Right ventricle myocardium superior (tissue), 1 donor: ENCODE data around the gene CHD1L. TPM values are rescaled to one million over a fixed set of nuclear protein-coding genes. Genes with fewer than 3 reads are reported as not detected.
A peak's percentile ranks its signal among the peaks of the same experiment; 100 is the strongest.
"Not testable (repeated sequence)": the region's sequence is repeated elsewhere in the genome, so short reads cannot be mapped to it uniquely, and the experiment has no call there.

Experiments
- ATAC-seq: fragments of 200-7000 bp; cut with Tn5 transposase; one replicate; pipeline ENCODE4 v1.9.1; 2020; ENCODE audit warnings: mild to moderate bottlenecking; ENCODE audit not compliant: poor library complexity
- DNase-seq: peaks from one replicate; pipeline ENCODE4 v3.0.0-alpha.2; 2020
- intact Hi-C: fragments of 100-400 bp; cut with DNase I; formaldehyde crosslinking; loops from one replicate; pipeline ENCODE4 v1.11.2; 2022
- total RNA-seq: library from RNA; stranded (reverse); fragmentation: NEBNext Ultra II Directional; extraction: Animal tissue kit (Norgen Biotek cat#: 25700); gene quantifications from one replicate; pipeline ENCODE4 v1.2.1, GENCODE V29; 2021
- donor health status: DM: no; HTN: yes; CAD: no; lungs with severe emphysema.

CHD1L gene
- total RNA-seq, 1 donor from 2014 or later, result 8.2 TPM

- DNase-seq (no peak), ATAC-seq (no peak)
- intact Hi-C loops, result no loop called here
Measured at GRCh38 chr1:147246910-147247655, 4.6 kb downstream of the CHD1L start.

- no peak for DNase-seq
- intact Hi-C loops, result no loop called here
- ATAC-seq, result no peak
Measured at GRCh38 chr1:147247656-147248238, 5.3 kb downstream of the CHD1L start.

GRCh38 chr1:147252540-147252939 is 10.1 kb downstream of the CHD1L start:
- ATAC-seq (no peak), DNase-seq (no peak)
- intact Hi-C loops, result no loop called here

DNA sequence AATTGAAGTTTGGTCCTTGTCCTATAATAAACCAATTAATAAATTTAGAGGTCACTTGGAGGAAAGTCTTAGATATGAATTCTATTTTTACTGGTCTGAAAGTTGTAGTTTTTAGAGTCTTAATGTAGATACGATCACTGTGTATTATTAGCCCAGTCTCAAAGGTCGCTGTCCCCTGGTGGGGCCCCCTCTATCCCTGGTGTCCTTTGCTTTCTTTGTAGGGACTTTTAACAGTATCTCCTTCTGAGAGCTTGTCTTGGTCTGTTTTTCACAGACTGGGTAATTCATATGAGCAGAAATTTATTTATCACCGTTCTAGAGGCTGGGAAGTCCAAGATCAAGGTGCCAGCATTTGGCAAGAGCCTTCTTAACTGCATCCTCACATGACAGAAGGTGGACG is 18.5 kb downstream of the CHD1L start:
- DNase-seq (no peak), ATAC-seq (no peak)

GRCh38 chr1:147264158-147264768 is 21.8 kb downstream of the CHD1L start:
- intact Hi-C loops, result no loop called here
- DNase-seq (no peak), ATAC-seq (no peak)

More for the DNA sequence above, 18.5 kb downstream of the CHD1L start:
- intact Hi-C loops, result no loop called here

GRCh38 chr1:147266381-147266780 is 23.9 kb downstream of the CHD1L start:
- DNase-seq (no peak), ATAC-seq (no peak)
- intact Hi-C loops, result no loop called here

GRCh38 chr1:147267711-147268110 is 25.2 kb downstream of the CHD1L start:
- no peak for ATAC-seq
- intact Hi-C loops, result no loop called here
- DNase-seq, result no peak

DNA sequence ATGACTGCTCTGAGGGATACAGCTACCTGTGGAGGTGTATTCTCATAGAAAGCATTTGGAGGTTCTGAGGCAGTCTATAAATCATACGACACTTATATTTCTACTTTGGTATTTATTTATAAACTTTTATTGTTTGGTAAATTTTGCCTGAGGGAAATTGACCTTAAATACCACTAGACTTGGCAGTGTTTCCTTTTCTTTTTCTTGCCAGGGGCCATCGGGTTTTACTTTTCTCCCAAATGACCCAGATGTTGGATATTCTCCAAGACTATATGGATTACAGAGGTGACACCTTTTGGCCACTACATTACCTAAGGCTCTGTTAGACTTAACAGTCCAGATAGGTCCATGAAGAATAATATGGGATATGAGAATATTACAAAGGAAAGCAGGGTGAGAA is 28.2 kb downstream of the CHD1L start:
- intact Hi-C loops, result loop anchor here (10.0 kb wide), 1 partner anchor 374 kb away; no protein-coding TSS in a partner anchor
- DNase-seq (no peak), ATAC-seq (no peak)

DNA sequence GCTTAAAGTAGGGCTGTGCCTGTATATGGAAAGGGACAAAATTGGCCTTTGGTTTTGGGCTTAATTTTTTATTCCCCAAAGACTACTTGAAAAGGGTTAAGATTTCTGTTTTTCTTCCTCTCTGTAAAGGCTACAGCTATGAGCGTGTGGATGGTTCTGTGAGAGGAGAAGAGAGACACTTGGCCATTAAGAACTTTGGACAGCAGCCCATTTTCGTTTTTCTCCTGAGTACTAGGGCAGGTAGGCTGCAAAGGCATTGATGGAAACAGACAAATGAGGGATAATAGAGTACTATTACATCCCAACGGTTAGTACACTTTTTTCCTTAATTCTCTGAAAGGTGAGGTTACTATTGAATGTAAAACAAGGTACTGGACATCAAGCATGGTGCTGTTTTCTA is 29.6 kb downstream of the CHD1L start:
- DNase-seq, result no peak
- intact Hi-C loops, result loop anchor here (10.0 kb wide), 1 partner anchor 373 kb away; no protein-coding TSS in a partner anchor
- no peak for ATAC-seq

DNA sequence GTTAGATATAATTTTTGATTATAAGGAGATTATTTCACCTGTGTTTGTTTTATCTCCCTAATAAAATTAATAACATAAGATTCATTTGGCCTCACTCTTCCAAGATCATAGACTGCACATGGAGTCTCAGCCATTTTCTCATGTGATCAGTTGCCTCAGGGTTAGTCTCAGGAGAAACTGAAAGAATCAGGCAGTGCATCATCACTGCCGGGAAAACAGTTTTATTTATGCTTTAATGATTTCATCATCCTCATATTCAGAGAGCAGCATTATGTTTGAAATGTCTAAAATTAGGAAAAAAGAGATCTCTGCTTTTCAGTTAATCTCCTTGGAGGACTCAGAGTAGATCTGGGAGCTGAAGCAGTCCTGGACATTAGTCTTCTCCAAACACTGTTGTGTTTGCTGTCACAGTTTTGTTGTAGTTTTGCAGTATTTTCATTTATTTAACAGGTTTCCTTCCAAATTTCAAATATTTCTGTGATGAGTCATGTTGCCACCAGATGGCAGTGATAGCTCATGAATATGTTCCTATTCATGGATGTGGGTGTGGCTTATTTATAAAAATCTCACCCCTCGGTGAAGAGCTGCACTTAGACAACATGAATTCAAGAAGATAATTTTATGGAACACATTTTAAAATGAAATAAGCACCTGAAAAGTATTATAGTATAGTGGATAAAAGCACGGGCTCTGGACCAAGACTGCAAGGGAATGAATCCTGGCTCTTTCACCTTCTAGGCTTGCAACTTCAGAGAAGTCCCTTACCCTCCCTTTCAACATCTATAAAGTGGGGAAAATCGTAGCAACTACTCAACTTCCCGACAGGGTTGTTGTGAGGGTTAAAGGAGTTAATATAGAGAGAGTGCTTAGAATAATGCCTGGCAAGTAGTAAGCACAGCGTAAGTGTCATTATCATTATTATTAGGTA is 31.2 kb downstream of the CHD1L start:
- DNase-seq (no peak), ATAC-seq (peak; percentile 88)
- intact Hi-C loops, result loop anchor here (10.0 kb wide), 1 partner anchor 371 kb away; no protein-coding TSS in a partner anchor

- no peak for DNase-seq
- intact Hi-C loops, result loop anchor here (10.0 kb wide), 1 partner anchor 103 kb away; no protein-coding TSS in a partner anchor
Measured at GRCh38 chr1:147281950-147282349, 39.5 kb downstream of the CHD1L start.

GRCh38 chr1:147283011-147283410 is 40.5 kb downstream of the CHD1L start:
- ATAC-seq, result no peak
- intact Hi-C loops, result loop anchor here (10.0 kb wide), 1 partner anchor 102 kb away; no protein-coding TSS in a partner anchor
- no peak for DNase-seq

More at GRCh38 chr1:147281950-147282349, 39.5 kb downstream of the CHD1L start:
- no peak for ATAC-seq

GRCh38 chr1:147287133-147287865 is 44.8 kb downstream of the CHD1L start:
- DNase-seq (no peak), ATAC-seq (no peak)
- intact Hi-C loops, result loop anchor here (10.0 kb wide), 1 partner anchor 98 kb away; no protein-coding TSS in a partner anchor

- ATAC-seq (no peak), DNase-seq (no peak)
- intact Hi-C loops, result no loop called here
Measured at GRCh38 chr1:147292012-147292411, 49.5 kb downstream of the CHD1L start.

DNA sequence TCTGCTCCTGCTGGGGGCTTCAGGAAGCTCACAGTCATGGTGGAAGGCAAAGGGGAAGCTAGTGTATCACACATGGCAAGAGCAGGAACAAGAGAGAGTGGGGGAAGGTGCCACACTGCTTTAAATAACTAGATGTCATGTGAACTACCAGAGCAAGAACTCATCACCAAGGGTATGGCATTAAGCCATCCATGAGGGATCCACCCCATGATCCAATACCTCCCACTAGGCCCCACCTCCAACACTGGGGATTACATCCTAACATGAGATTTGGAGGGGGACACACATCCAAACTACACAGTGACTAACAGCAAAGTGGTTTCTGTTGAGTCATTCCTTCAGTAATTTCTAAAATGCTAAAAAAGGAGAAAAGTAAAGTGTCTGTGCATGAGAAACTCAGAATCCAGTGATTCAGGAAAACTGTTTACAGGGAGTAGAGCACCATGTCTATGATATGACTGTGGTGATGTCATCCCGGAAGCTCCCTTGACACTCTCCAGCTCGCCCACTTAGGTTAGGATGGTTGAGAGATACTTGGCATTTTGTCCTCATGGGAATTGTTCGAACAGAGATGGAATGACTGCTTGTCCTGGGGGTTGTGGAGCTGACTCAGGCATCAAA is 50.3 kb downstream of the CHD1L start:
- intact Hi-C loops, result no loop called here
- DNase-seq, result no peak
- no peak for ATAC-seq

- intact Hi-C loops, result no loop called here
- ATAC-seq, result no peak
Measured at GRCh38 chr1:147297438-147297837, 55.0 kb downstream of the CHD1L start.

GRCh38 chr1:147305803-147306202 is 63.3 kb downstream of the CHD1L start:
- DNase-seq, ATAC-seq, intact Hi-C loops: not testable (repeated sequence)

More at GRCh38 chr1:147297438-147297837, 55.0 kb downstream of the CHD1L start:
- no peak for DNase-seq
